GM12892 (cell line): ENCODE data around the gene DNAH11.
"Not testable (repeated sequence)": the region's sequence is repeated elsewhere in the genome, so short reads cannot be mapped to it uniquely, and the experiment has no call there.

Experiments
- DNase-seq: peaks from one replicate; pipeline ENCODE4 v3.0.0; 2011; ENCODE audit not compliant: insufficient read length
- FAIRE-seq: peaks from 2 replicates; lab custom pipeline; 2011; peaks lifted over from hg19 to GRCh38; lab: Jason Lieb, UNC
- POLR2A ChIP-seq: IDR thresholded peaks from 2 replicates; pipeline ENCODE4 v1.6.1; 2011; ENCODE audit warnings: low read depth, low read length, control low read depth
- POLR2AphosphoS5 ChIP-seq: IDR thresholded peaks from 2 replicates; pipeline ENCODE4 v1.6.1; 2011; ENCODE audit warnings: low read depth, low read length, control low read depth
- TAF1 ChIP-seq: IDR thresholded peaks from 2 replicates; pipeline ENCODE4 v1.6.1; 2011; ENCODE audit warnings: low read depth, mild to moderate bottlenecking, control low read depth, low read length, borderline replicate concordance

DNAH11 gene

DNA sequence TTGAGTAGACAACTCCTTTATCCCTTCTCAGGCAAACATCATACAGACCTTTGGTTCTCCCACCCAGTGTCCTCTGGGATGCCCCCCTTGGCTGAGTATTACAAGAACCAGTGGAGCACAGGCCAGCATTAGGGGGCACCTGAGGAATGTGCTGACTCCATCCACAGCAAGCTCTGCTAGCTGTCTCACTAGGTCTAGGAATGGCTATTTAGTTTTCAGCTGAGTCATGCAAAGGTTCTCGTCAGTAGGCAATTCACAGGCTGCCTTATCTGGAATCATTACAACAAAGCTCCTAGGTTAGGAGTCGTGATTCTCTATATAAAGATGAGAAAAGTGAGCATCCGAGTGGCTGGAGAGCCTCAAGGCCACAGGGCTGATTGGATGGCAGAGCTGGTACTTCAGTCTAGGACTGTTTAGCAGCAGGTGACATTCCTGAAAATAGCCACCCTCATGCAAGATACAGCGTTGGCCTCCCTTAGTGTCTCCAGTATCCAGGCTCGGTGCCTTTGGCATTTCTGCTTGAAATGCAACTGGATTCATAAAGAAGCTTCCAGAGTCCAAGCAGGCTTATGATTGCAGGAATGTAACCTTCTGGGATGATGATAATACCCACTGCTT, 327.1 kb downstream of the DNAH11 start:
- DNase-seq (no peak), FAIRE-seq (no peak)

DNA sequence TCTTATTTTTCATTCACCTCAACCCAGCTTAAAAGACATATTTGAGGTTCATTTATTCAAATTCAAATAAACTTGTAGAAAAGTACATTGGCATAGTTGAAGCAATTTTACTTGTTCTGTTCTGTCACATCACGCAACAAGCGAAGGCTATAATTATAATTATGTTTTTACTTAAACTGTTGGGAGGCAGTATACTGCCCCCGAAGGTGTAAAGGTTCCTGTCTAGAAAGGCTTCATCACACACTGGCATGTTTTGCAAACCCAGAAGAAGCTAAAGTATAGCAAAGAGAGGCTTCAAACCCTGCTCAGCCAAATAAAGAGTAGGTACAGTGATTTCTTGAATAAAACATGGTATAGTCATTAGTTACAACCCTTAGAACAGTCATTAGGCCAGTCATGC, 340.2 kb downstream of the DNAH11 start:
- no peak for DNase-seq
- FAIRE-seq, result no peak
- TF ChIP-seq POLR2A (no peak), TAF1 (no peak), POLR2AphosphoS5 (no peak)

More for the DNA sequence above, 327.1 kb downstream of the DNAH11 start:
- TF ChIP-seq POLR2AphosphoS5 (no peak), POLR2A (no peak), TAF1 (no peak)

DNA sequence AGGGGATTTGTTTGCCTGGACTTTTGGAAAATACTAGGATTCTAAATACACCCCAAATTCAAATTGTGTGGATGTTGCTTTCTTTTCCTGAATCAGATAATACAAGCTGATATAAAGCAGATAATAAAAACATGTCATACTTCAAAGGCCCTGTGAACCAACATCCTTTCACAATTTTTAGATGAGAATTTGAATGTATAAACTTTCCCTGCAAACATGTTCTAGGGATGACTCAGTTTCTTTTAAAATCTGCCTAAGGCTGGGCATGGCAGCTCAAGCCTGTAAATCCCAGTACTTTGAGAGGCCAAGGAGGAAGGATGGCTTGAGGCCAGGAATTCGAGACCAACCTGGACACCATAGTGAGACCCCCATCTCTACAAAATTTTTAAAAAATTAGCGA, 340.7 kb downstream of the DNAH11 start:
- not testable (repeated sequence) for FAIRE-seq, DNase-seq

GRCh38 chr7:21884496-21884895, 341.7 kb downstream of the DNAH11 start:
- DNase-seq (no peak), FAIRE-seq (no peak)
- TF ChIP-seq POLR2AphosphoS5 (no peak), TAF1 (no peak), POLR2A (no peak)

GRCh38 chr7:21886396-21886795, 343.6 kb downstream of the DNAH11 start:
- DNase-seq (no peak), FAIRE-seq (no peak)
- TF ChIP-seq POLR2A (no peak), POLR2AphosphoS5 (no peak), TAF1 (no peak)

- FAIRE-seq (no peak), DNase-seq (no peak)
- TF ChIP-seq TAF1, result no peak
- TF ChIP-seq POLR2AphosphoS5, result no peak
- TF ChIP-seq POLR2A, result no peak
Measured at GRCh38 chr7:21887353-21887752, 344.5 kb downstream of the DNAH11 start.

DNA sequence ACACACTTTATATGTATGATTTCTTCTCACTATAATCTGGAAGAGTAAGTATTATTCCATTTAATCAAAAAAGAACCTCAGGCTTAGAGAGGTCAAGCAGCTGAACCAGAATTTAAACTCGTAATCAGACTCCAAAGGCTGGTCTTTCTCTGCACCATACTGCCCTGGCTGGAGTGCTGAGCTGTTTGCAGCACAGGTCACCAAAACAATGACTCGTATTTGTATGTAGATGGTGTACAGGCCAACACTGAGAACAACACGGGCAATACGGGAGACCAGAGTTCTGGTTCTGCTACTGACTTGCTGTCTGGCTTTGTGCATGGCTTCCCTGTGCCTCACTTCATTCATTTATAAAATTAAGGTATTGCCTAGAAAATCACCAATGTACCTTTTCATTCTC, 344.9 kb downstream of the DNAH11 start:
- TF ChIP-seq POLR2A, result no peak
- TF ChIP-seq POLR2AphosphoS5, result no peak
- no peak for TF ChIP-seq TAF1
- FAIRE-seq (no peak), DNase-seq (no peak)

- no peak for FAIRE-seq
Measured at GRCh38 chr7:21891291-21891690, 348.5 kb downstream of the DNAH11 start.

GRCh38 chr7:21893401-21893800, 350.6 kb downstream of the DNAH11 start:
- TF ChIP-seq POLR2AphosphoS5 (no peak), POLR2A (no peak), TAF1 (no peak)

More at GRCh38 chr7:21891291-21891690, 348.5 kb downstream of the DNAH11 start:
- DNase-seq, result no peak
- TF ChIP-seq POLR2A (no peak), TAF1 (no peak)

GRCh38 chr7:21898265-21898930, 355.6 kb downstream of the DNAH11 start:
- TF ChIP-seq POLR2AphosphoS5 (no peak), TAF1 (no peak), POLR2A (no peak)
- DNase-seq (peak; percentile 19), FAIRE-seq (no peak)

More at GRCh38 chr7:21893401-21893800, 350.6 kb downstream of the DNAH11 start:
- FAIRE-seq (no peak), DNase-seq (no peak)

DNA sequence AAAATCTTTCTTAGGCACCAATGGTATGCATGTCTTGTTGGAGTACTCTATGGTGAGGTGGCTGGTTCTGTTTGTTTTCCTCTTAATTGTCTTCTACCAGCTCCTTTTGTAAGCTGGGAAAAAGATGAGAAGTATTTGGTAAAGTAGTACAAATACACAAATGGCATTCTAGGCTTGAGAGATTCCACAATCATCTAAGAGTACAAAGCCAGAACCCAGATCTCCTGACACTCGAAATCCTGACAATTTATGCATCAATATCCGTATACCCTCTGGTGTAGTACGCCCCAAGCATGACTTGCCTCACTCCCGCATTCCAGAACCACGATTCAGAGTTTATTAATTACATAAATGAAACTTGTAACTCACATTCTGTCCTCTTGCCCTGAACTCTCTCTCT, 359.4 kb downstream of the DNAH11 start:
- no peak for TF ChIP-seq TAF1
- TF ChIP-seq POLR2AphosphoS5, result no peak
- no peak for TF ChIP-seq POLR2A
- FAIRE-seq, result no peak
- DNase-seq, result no peak

GRCh38 chr7:21903020-21903786, 360.4 kb downstream of the DNAH11 start:
- FAIRE-seq (no peak), DNase-seq (no peak)
- TF ChIP-seq TAF1 (no peak), POLR2A (no peak)

GRCh38 chr7:21908746-21909145, 365.9 kb downstream of the DNAH11 start:
- no peak for FAIRE-seq
- no peak for TF ChIP-seq TAF1
- no peak for TF ChIP-seq POLR2AphosphoS5
- no peak for TF ChIP-seq POLR2A

More at GRCh38 chr7:21908746-21909145, 365.9 kb downstream of the DNAH11 start:
- DNase-seq, result no peak
